Progenitor cell of endocrine pancreas (in vitro differentiated cells): ENCODE data around the gene OR51M1. TPM values are rescaled to one million over a fixed set of nuclear protein-coding genes. Genes with fewer than 3 reads are reported as not detected.
"Not testable (repeated sequence)": the region's sequence is repeated elsewhere in the genome, so short reads cannot be mapped to it uniquely, and the experiment has no call there.

Experiments used
- DNase-seq: peaks from one replicate; pipeline ENCODE4 v3.0.0; 2021; ENCODE audit warnings: low spot score; ENCODE audit not compliant: unreplicated experiment
- H3K27ac Mint-ChIP-seq: 2 replicates; pipeline ENCODE4 v1.8.0; 2021; ENCODE audit warnings: mild to moderate bottlenecking, moderate library complexity, mixed read lengths
- H3K27me3 Mint-ChIP-seq: 2 replicates; pipeline ENCODE4 v1.8.0; 2021; ENCODE audit warnings: mixed read lengths
- H3K36me3 Mint-ChIP-seq: 2 replicates; pipeline ENCODE4 v1.8.0; 2022; ENCODE audit warnings: mixed read lengths; ENCODE audit not compliant: insufficient read depth
- H3K4me1 Mint-ChIP-seq: 2 replicates; pipeline ENCODE4 v1.8.0; 2021; ENCODE audit warnings: low read depth, mixed read lengths
- H3K4me3 Mint-ChIP-seq: 2 replicates; pipeline ENCODE4 v1.8.0; 2021; ENCODE audit warnings: low read depth, mild to moderate bottlenecking, moderate library complexity, mixed read lengths
- H3K9me3 Mint-ChIP-seq: 2 replicates; pipeline ENCODE4 v1.8.0; 2021; ENCODE audit warnings: low read depth, mixed read lengths
- long read RNA-seq: library from polyadenylated mRNA; unstranded; transcript quantifications from one replicate; pipeline ENCODE4 v2.0.0, GENCODE V29; 2020
- total RNA-seq: library from RNA; stranded (reverse); gene quantifications from 2 replicates; pipeline ENCODE4 v1.2.1, GENCODE V29; 2021
- TF ChIP-seq, protein P1 (sequence below): fragments of 200-600 bp; sonication (generic); IDR thresholded peaks from one replicate; pipeline ENCODE4 v1.5.0; 2021; ENCODE audit warnings: antibody characterized with exemption, mild to moderate bottlenecking; ENCODE audit not compliant: unreplicated experiment

The OR51M1 gene
- not detected in 2 replicates for total RNA-seq
- long read RNA-seq: 0 reads

GRCh38 chr11:5383576-5383975 lies at the start of gene OR51M1:
OR51M1 (plus strand) TSS chr11:5383812; CDS start chr11:5389399, 5,587 bp downstream.
- no peaks in the 10 kb centered on the region for H3K4me1 Mint-ChIP-seq
- no peak for DNase-seq
- H3K4me3 Mint-ChIP-seq: no peak within 1 kb of the TSS
- no peaks in the 10 kb centered on the region for H3K9me3 Mint-ChIP-seq
- no peaks in the 10 kb centered on the region for H3K27me3 Mint-ChIP-seq
- TF ChIP-seq, protein P1, sequence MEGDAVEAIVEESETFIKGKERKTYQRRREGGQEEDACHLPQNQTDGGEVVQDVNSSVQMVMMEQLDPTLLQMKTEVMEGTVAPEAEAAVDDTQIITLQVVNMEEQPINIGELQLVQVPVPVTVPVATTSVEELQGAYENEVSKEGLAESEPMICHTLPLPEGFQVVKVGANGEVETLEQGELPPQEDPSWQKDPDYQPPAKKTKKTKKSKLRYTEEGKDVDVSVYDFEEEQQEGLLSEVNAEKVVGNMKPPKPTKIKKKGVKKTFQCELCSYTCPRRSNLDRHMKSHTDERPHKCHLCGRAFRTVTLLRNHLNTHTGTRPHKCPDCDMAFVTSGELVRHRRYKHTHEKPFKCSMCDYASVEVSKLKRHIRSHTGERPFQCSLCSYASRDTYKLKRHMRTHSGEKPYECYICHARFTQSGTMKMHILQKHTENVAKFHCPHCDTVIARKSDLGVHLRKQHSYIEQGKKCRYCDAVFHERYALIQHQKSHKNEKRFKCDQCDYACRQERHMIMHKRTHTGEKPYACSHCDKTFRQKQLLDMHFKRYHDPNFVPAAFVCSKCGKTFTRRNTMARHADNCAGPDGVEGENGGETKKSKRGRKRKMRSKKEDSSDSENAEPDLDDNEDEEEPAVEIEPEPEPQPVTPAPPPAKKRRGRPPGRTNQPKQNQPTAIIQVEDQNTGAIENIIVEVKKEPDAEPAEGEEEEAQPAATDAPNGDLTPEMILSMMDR: no peak
- no peak within 1 kb of the TSS for H3K27ac Mint-ChIP-seq
- H3K36me3 Mint-ChIP-seq: no peaks in the 10 kb centered on the region

- H3K9me3 Mint-ChIP-seq: no peaks in the 10 kb centered on the region
Measured at GRCh38 chr11:5335170-5335569, 48.4 kb upstream of the OR51M1 start.

GRCh38 chr11:5336331-5336730 lies 47.3 kb upstream of the OR51M1 start:
- H3K27ac Mint-ChIP-seq: no peak overlapping the region
- H3K4me3 Mint-ChIP-seq: no peak overlapping the region
- DNase-seq: no peak
- H3K36me3 Mint-ChIP-seq: no peaks in the 10 kb centered on the region
- no peaks in the 10 kb centered on the region for H3K4me1 Mint-ChIP-seq
- no peaks in the 10 kb centered on the region for H3K27me3 Mint-ChIP-seq
- no peaks in the 10 kb centered on the region for H3K9me3 Mint-ChIP-seq
- TF ChIP-seq, protein P1: no peak

More at GRCh38 chr11:5335170-5335569, 48.4 kb upstream of the OR51M1 start:
- Mint-ChIP-seq H3K27me3 (no peaks in the 10 kb centered on the region), H3K4me3 (no peak overlapping the region), H3K27ac (no peak overlapping the region), H3K36me3 (no peaks in the 10 kb centered on the region), H3K4me1 (no peaks in the 10 kb centered on the region)
- DNase-seq: no peak
- TF ChIP-seq, protein P1: no peak

DNA sequence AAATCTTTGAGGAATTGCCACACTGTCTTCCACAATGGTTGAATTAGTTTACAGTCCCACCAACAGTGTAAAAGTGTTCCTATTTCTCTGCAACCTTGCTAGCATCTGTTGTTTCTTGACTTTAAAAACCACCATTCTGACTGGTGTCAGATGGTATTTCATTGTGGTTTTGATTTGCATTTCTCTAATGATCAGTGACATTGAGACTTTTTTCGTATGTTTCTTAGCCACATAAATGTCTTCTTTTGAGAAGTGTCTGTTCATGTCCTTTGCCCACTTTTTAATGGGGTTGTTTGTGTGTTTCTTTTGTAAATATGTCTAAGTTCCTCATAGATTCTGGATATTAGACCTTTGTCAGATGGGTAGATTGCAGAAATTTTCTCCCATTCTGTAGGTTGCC lies 46.4 kb upstream of the OR51M1 start:
- H3K4me1 Mint-ChIP-seq, H3K36me3 Mint-ChIP-seq, H3K9me3 Mint-ChIP-seq, H3K4me3 Mint-ChIP-seq, DNase-seq, H3K27me3 Mint-ChIP-seq, H3K27ac Mint-ChIP-seq: not testable (repeated sequence)

- H3K9me3 Mint-ChIP-seq: no peaks in the 10 kb centered on the region
- H3K36me3 Mint-ChIP-seq: no peaks in the 10 kb centered on the region
- H3K4me1 Mint-ChIP-seq: no peaks in the 10 kb centered on the region
- DNase-seq: no peak
- no peak overlapping the region for H3K27ac Mint-ChIP-seq
- TF ChIP-seq, protein P1: no peak
- H3K4me3 Mint-ChIP-seq: no peak overlapping the region
- H3K27me3 Mint-ChIP-seq: no peaks in the 10 kb centered on the region
Measured at GRCh38 chr11:5339771-5340322, 43.8 kb upstream of the OR51M1 start.
